Activated T-helper 17 cell treated with anti-CD3 and anti-CD28 coated beads, Interleukin-2, amount 50 U/mL, for 72 hours (primary cell): Measurements from ENCODE around the gene B4GALT7. TPM values are rescaled to one million over a fixed set of nuclear protein-coding genes. Genes with fewer than 3 reads are reported as not detected.

Experiments
- ATAC-seq: fragments of 150-1000 bp; cut with Tn5 transposase; replicated peaks from 2 replicates; pipeline ENCODE4 v1.10.0; 2021; ENCODE audit warnings: mild to moderate bottlenecking, moderate library complexity
- H3K27ac Mint-ChIP-seq: one replicate; pipeline ENCODE4 v1.8.0; 2022; ENCODE audit warnings: mixed read lengths
- H3K27me3 Mint-ChIP-seq: one replicate; pipeline ENCODE4 v1.8.0; 2022; ENCODE audit warnings: mixed read lengths
- H3K36me3 Mint-ChIP-seq: one replicate; pipeline ENCODE4 v1.8.0; 2022; ENCODE audit warnings: low read depth, mild to moderate bottlenecking, mixed read lengths
- H3K4me1 Mint-ChIP-seq: one replicate; pipeline ENCODE4 v1.8.0; 2022; ENCODE audit warnings: mixed read lengths
- H3K4me3 Mint-ChIP-seq: one replicate; pipeline ENCODE4 v1.8.0; 2022; ENCODE audit warnings: mild to moderate bottlenecking, mixed read lengths
- H3K9me3 Mint-ChIP-seq: one replicate; pipeline ENCODE4 v1.8.0; 2022; ENCODE audit warnings: mixed read lengths
- total RNA-seq, 2 donors: library from RNA; stranded (reverse); gene quantifications; one replicate each; pipeline ENCODE4 v1.2.3, GENCODE V29; 2022

The B4GALT7 gene
- total RNA-seq, 2 donors from 2014 or later = 11.6 to 14.3 TPM

GRCh38 chr5:177601126-177601525 is 1.2 kb downstream of the B4GALT7 start:
- no peak for ATAC-seq
- Mint-ChIP-seq H3K27ac (peak overlapping the region; percentile 91), H3K9me3 (no peaks in the 10 kb centered on the region), H3K4me3 (peak overlapping the region; percentile 88), H3K4me1 (peaks cover 24% of the 10 kb centered on the region), H3K36me3 (peaks cover 7% of the 10 kb centered on the region), H3K27me3 (no peaks in the 10 kb centered on the region)

GRCh38 chr5:177601577-177602457 is 1.9 kb downstream of the B4GALT7 start:
- Mint-ChIP-seq H3K27me3 (no peaks in the 10 kb centered on the region), H3K4me3 (peak overlapping the region; percentile 88), H3K9me3 (no peaks in the 10 kb centered on the region), H3K27ac (peak overlapping the region; percentile 91), H3K36me3 (peaks cover under 1% of the 10 kb centered on the region), H3K4me1 (peaks cover 26% of the 10 kb centered on the region)
- ATAC-seq = no peak

- no peak overlapping the region for H3K27ac Mint-ChIP-seq
- no peak for ATAC-seq
- no peaks in the 10 kb centered on the region for H3K36me3 Mint-ChIP-seq
- H3K27me3 Mint-ChIP-seq = no peaks in the 10 kb centered on the region
- H3K4me1 Mint-ChIP-seq = peaks cover 29% of the 10 kb centered on the region
- no peak overlapping the region for H3K4me3 Mint-ChIP-seq
- no peaks in the 10 kb centered on the region for H3K9me3 Mint-ChIP-seq
Observed at GRCh38 chr5:177602458-177602830, 2.5 kb downstream of the B4GALT7 start.

- H3K9me3 Mint-ChIP-seq = no peaks in the 10 kb centered on the region
- H3K27me3 Mint-ChIP-seq = no peaks in the 10 kb centered on the region
- H3K36me3 Mint-ChIP-seq = no peaks in the 10 kb centered on the region
- ATAC-seq = no peak
- peaks cover 25% of the 10 kb centered on the region for H3K4me1 Mint-ChIP-seq
- H3K4me3 Mint-ChIP-seq = no peak overlapping the region
- H3K27ac Mint-ChIP-seq = peak overlapping the region; percentile 45
Observed at GRCh38 chr5:177603631-177604030, 3.7 kb downstream of the B4GALT7 start.

GRCh38 chr5:177604116-177604521 is 4.2 kb downstream of the B4GALT7 start:
- ATAC-seq = no peak
- Mint-ChIP-seq H3K9me3 (no peaks in the 10 kb centered on the region), H3K4me1 (peaks cover 22% of the 10 kb centered on the region), H3K36me3 (no peaks in the 10 kb centered on the region), H3K4me3 (no peak overlapping the region), H3K27ac (no peak overlapping the region), H3K27me3 (no peaks in the 10 kb centered on the region)

- no peak for ATAC-seq
Observed at GRCh38 chr5:177604656-177605055, 4.7 kb downstream of the B4GALT7 start.

GRCh38 chr5:177605078-177605477 is 5.1 kb downstream of the B4GALT7 start:
- Mint-ChIP-seq H3K27me3 (no peaks in the 10 kb centered on the region), H3K36me3 (no peaks in the 10 kb centered on the region), H3K4me1 (peaks cover 22% of the 10 kb centered on the region), H3K4me3 (no peak overlapping the region), H3K9me3 (no peaks in the 10 kb centered on the region), H3K27ac (no peak overlapping the region)
- no peak for ATAC-seq

More at GRCh38 chr5:177604656-177605055, 4.7 kb downstream of the B4GALT7 start:
- no peak overlapping the region for H3K4me3 Mint-ChIP-seq
- H3K36me3 Mint-ChIP-seq = no peaks in the 10 kb centered on the region
- no peaks in the 10 kb centered on the region for H3K9me3 Mint-ChIP-seq
- peaks cover 22% of the 10 kb centered on the region for H3K4me1 Mint-ChIP-seq
- H3K27me3 Mint-ChIP-seq = no peaks in the 10 kb centered on the region
- no peak overlapping the region for H3K27ac Mint-ChIP-seq

GRCh38 chr5:177605667-177606066 is 5.7 kb downstream of the B4GALT7 start:
- Mint-ChIP-seq H3K27ac (no peak overlapping the region), H3K36me3 (no peaks in the 10 kb centered on the region), H3K4me1 (peaks cover 18% of the 10 kb centered on the region), H3K9me3 (no peaks in the 10 kb centered on the region), H3K27me3 (no peaks in the 10 kb centered on the region), H3K4me3 (no peak overlapping the region)
- no peak for ATAC-seq

GRCh38 chr5:177606071-177607051 is 6.4 kb downstream of the B4GALT7 start:
- H3K27ac Mint-ChIP-seq = peak overlapping the region; percentile 21
- H3K27me3 Mint-ChIP-seq = no peaks in the 10 kb centered on the region
- no peak overlapping the region for H3K4me3 Mint-ChIP-seq
- ATAC-seq = no peak
- H3K4me1 Mint-ChIP-seq = peaks cover 15% of the 10 kb centered on the region
- H3K9me3 Mint-ChIP-seq = no peaks in the 10 kb centered on the region
- H3K36me3 Mint-ChIP-seq = no peaks in the 10 kb centered on the region

- no peaks in the 10 kb centered on the region for H3K9me3 Mint-ChIP-seq
- no peak overlapping the region for H3K4me3 Mint-ChIP-seq
- peaks cover 15% of the 10 kb centered on the region for H3K4me1 Mint-ChIP-seq
- H3K36me3 Mint-ChIP-seq = no peaks in the 10 kb centered on the region
- H3K27me3 Mint-ChIP-seq = no peaks in the 10 kb centered on the region
- peak overlapping the region; percentile 21 for H3K27ac Mint-ChIP-seq
- ATAC-seq = no peak
Observed at GRCh38 chr5:177607115-177607451, 7.2 kb downstream of the B4GALT7 start.

- Mint-ChIP-seq H3K27me3 (no peaks in the 10 kb centered on the region), H3K4me3 (no peak overlapping the region), H3K9me3 (no peaks in the 10 kb centered on the region), H3K36me3 (no peaks in the 10 kb centered on the region), H3K27ac (no peak overlapping the region), H3K4me1 (peaks cover 15% of the 10 kb centered on the region)
- ATAC-seq = peak; percentile 89
Observed at GRCh38 chr5:177607452-177608192, 7.7 kb downstream of the B4GALT7 start.

GRCh38 chr5:177608243-177609075 is 8.5 kb downstream of the B4GALT7 start:
- ATAC-seq = no peak
- Mint-ChIP-seq H3K27me3 (no peaks in the 10 kb centered on the region), H3K4me3 (no peak overlapping the region), H3K36me3 (no peaks in the 10 kb centered on the region), H3K27ac (no peak overlapping the region), H3K9me3 (no peaks in the 10 kb centered on the region), H3K4me1 (peaks cover 14% of the 10 kb centered on the region)
